Measurements from ENCODE around the gene HINT3. TPM values are rescaled to one million over a fixed set of nuclear protein-coding genes. Genes with fewer than 3 reads are reported as not detected.

The HINT3 gene
- total and polyA plus RNA-seq, 2 experiments from 2014 or later = 1.8 to 8.0 TPM

DNA sequence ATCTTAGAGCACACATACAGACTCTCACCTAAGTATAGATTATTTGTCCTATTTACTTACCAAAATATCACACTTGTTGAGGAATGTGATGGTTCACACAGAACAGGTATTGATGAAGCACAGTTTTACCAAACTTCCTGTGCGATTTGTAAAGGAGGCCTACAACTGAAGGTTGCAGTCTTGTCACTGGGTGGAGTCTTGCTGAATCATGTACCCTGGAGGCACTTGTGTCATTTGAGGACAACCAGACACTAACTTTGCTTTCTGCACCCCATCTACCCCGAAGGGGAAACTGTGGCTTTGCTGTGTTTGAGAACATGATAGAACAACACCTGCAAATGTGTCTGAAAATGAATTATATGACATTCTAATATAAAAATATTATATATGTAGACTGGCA lies 32.4 kb upstream of the HINT3 start:
- H3K27me3 Mint-ChIP-seq (ENCODE audit: insufficient read depth, low read depth, poor library complexity) = peaks cover 2% of the 10 kb centered on the region
- Histone ChIP-seq H3K4me1 (ENCODE audit: insufficient read depth) (0 out of 2 replicates have a peak, but pooled peaks cover 5% of the 10 kb centered on the region), H3K4me3 (no peak overlapping the region), H3K27me3 (ENCODE audit: insufficient read depth) (no peaks in the 10 kb centered on the region), H3K9me2 (ENCODE audit: insufficient read depth) (no peaks in the 10 kb centered on the region), H4K20me1 (replicated peaks; ENCODE audit: insufficient read depth) (no peaks in the 10 kb centered on the region; the same call in 1 of the 2 replicates), H3F3A (replicated peaks; ENCODE audit: low read depth) (no peaks in the 10 kb centered on the region), H3K4me2 (no peak overlapping the region), H2AFZ (no peak overlapping the region), H3K36me3 (ENCODE audit: insufficient read depth) (no peaks in the 10 kb centered on the region), H3K27ac (ENCODE audit: low read depth) (no peak overlapping the region), H3K79me2 (replicated peaks; ENCODE audit: insufficient read depth) (no peaks in the 10 kb centered on the region)
- no peak overlapping the region for H3K27ac Mint-ChIP-seq
- no peak for ATAC-seq
- H3K36me3 Mint-ChIP-seq (ENCODE audit: low read depth) = no peaks in the 10 kb centered on the region
- TF ChIP-seq EZH2 (IDR thresholded peaks at IDR 0.05; ENCODE audit: low read depth, unreplicated experiment) (no peak), NANOG (IDR thresholded peaks at IDR 0.05; ENCODE audit: borderline replicate concordance) (no peak), EZH2phosphoT487 (IDR thresholded peaks at IDR 0.05; ENCODE audit: unreplicated experiment) (no peak), CREB1 (CRISPR knock-in tag; IDR thresholded peaks at IDR 0.05; ENCODE audit: low read depth) (no peak), POLR2AphosphoS5 (IDR thresholded peaks at IDR 0.05; ENCODE audit: low read depth) (no peak), REST (IDR thresholded peaks at IDR 0.05; ENCODE audit: unreplicated experiment) (no peak), ZNF331 (CRISPR knock-in tag; IDR thresholded peaks at IDR 0.05; ENCODE audit: low read depth) (no peak)
- TF ChIP-seq, protein P1, sequence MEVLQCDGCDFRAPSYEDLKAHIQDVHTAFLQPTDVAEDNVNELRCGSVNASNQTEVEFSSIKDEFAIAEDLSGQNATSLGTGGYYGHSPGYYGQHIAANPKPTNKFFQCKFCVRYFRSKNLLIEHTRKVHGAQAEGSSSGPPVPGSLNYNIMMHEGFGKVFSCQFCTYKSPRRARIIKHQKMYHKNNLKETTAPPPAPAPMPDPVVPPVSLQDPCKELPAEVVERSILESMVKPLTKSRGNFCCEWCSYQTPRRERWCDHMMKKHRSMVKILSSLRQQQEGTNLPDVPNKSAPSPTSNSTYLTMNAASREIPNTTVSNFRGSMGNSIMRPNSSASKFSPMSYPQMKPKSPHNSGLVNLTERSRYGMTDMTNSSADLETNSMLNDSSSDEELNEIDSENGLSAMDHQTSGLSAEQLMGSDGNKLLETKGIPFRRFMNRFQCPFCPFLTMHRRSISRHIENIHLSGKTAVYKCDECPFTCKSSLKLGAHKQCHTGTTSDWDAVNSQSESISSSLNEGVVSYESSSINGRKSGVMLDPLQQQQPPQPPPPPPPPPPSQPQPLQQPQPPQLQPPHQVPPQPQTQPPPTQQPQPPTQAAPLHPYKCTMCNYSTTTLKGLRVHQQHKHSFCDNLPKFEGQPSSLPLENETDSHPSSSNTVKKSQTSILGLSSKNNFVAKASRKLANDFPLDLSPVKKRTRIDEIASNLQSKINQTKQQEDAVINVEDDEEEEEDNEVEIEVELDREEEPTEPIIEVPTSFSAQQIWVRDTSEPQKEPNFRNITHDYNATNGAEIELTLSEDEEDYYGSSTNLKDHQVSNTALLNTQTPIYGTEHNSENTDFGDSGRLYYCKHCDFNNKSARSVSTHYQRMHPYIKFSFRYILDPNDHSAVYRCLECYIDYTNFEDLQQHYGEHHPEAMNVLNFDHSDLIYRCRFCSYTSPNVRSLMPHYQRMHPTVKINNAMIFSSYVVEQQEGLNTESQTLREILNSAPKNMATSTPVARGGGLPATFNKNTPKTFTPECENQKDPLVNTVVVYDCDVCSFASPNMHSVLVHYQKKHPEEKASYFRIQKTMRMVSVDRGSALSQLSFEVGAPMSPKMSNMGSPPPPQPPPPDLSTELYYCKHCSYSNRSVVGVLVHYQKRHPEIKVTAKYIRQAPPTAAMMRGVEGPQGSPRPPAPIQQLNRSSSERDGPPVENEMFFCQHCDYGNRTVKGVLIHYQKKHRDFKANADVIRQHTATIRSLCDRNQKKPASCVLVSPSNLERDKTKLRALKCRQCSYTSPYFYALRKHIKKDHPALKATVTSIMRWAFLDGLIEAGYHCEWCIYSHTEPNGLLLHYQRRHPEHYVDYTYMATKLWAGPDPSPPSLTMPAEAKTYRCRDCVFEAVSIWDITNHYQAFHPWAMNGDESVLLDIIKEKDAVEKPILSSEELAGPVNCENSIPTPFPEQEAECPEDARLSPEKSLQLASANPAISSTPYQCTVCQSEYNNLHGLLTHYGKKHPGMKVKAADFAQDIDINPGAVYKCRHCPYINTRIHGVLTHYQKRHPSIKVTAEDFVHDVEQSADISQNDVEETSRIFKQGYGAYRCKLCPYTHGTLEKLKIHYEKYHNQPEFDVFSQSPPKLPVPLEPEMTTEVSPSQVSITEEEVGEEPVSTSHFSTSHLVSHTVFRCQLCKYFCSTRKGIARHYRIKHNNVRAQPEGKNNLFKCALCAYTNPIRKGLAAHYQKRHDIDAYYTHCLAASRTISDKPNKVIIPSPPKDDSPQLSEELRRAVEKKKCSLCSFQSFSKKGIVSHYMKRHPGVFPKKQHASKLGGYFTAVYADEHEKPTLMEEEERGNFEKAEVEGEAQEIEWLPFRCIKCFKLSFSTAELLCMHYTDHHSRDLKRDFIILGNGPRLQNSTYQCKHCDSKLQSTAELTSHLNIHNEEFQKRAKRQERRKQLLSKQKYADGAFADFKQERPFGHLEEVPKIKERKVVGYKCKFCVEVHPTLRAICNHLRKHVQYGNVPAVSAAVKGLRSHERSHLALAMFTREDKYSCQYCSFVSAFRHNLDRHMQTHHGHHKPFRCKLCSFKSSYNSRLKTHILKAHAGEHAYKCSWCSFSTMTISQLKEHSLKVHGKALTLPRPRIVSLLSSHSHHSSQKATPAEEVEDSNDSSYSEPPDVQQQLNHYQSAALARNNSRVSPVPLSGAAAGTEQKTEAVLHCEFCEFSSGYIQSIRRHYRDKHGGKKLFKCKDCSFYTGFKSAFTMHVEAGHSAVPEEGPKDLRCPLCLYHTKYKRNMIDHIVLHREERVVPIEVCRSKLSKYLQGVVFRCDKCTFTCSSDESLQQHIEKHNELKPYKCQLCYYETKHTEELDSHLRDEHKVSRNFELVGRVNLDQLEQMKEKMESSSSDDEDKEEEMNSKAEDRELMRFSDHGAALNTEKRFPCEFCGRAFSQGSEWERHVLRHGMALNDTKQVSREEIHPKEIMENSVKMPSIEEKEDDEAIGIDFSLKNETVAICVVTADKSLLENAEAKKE (CRISPR knock-in tag; IDR thresholded peaks at IDR 0.05) = no peak
- no peaks in the 10 kb centered on the region for H3K9me3 Mint-ChIP-seq
- no peak for DNase-seq (ENCODE audit: low spot score)
- H3K4me1 Mint-ChIP-seq = peaks cover 3% of the 10 kb centered on the region; the same call in 2 of the 3 replicates
- H3K4me3 Mint-ChIP-seq = no peak overlapping the region

Measured in GM23338 (cell line).